Measurements from ENCODE around the gene OLA1. TPM values are rescaled to one million over a fixed set of nuclear protein-coding genes. Genes with fewer than 3 reads are reported as not detected.

Gene OLA1
- total and polyA plus RNA-seq, 2 of the 4 experiments (the other 2 are of a cell fraction) = 54.7 to 71.2 TPM

- no peak overlapping the region for H3K56ac ChIP-seq (ENCODE audit: extremely low read depth, insufficient read depth, low read length)
- no peaks in the 10 kb centered on the region for H3K9me1 ChIP-seq (ENCODE audit: insufficient read depth, low read length)
- H2AFZ ChIP-seq (replicated peaks; ENCODE audit: low read length, poor library complexity) = no peak overlapping the region
- no peak overlapping the region for H2AK5ac ChIP-seq (ENCODE audit: low read depth, low read length)
- no peak overlapping the region for H4K91ac ChIP-seq (ENCODE audit: insufficient read depth, low read depth, low read length)
- no peak overlapping the region for H4K5ac ChIP-seq (ENCODE audit: low read depth, low read length)
- no TSS peak for BruUV-seq (replicated peaks)
- ATAC-seq (ENCODE audit: low read depth) = no peak
- WGBS, 2 experiments (ENCODE audit: extremely low coverage in 2 of 2, insufficient read length in 1 of 2) = no CpG with 5 or more reads among the region's 3 CpGs
- H3K36me3 ChIP-seq (ENCODE audit: control insufficient read depth, insufficient read depth, low read length) = no peaks in the 10 kb centered on the region; the same call in 1 of the 2 replicates
- H3K27ac ChIP-seq (ENCODE audit: insufficient read depth, low read length) = no peak overlapping the region
- intact Hi-C loops (cut with micrococcal nuclease) (no loop called here), in situ Hi-C loops (cut with MboI; ENCODE audit: low sequenced_read_pairs) (no loop called here), dilution Hi-C loops (cut with HindIII; ENCODE audit: low sequenced_read_pairs, unreplicated experiment) (no loop called here)
- H4K8ac ChIP-seq (ENCODE audit: low read depth in 2 of 2, low read length in 2 of 2) = no peak overlapping the region
- no peaks in the 10 kb centered on the region for H3K9me3 ChIP-seq (ENCODE audit: control insufficient read depth, insufficient read depth, low read length)
- H3K9ac ChIP-seq (ENCODE audit: low read depth, low read length) = no peak overlapping the region
- H3K4ac ChIP-seq (ENCODE audit: low read depth, low read length) = no peak overlapping the region
- no peak overlapping the region for H3K23ac ChIP-seq (ENCODE audit: low read depth, low read length)
- TF ChIP-seq USF2 (IDR thresholded peaks at IDR 0.05; ENCODE audit: low read depth, low read length) (no peak), RAD21 (IDR thresholded peaks at IDR 0.05; ENCODE audit: low read length) (no peak), FOS (IDR thresholded peaks at IDR 0.05; ENCODE audit: low read depth, low read length) (no peak), MXI1 (IDR thresholded peaks at IDR 0.05; ENCODE audit: borderline replicate concordance, low read depth, low read length) (no peak), CHD1 (IDR thresholded peaks at IDR 0.05; ENCODE audit: low read depth, low read length) (no peak), MAZ (IDR thresholded peaks at IDR 0.05; ENCODE audit: borderline replicate concordance, low read depth, low read length) (no peak), ELK1 (IDR thresholded peaks at IDR 0.05; ENCODE audit: borderline replicate concordance, low read depth, low read length) (no peak), CEBPB (IDR thresholded peaks at IDR 0.05; ENCODE audit: low read depth, low read length) (no peak), NFE2L2 (IDR thresholded peaks at IDR 0.05; ENCODE audit: low read depth, low read length) (no peak), RCOR1 (IDR thresholded peaks at IDR 0.05; ENCODE audit: insufficient replicate concordance, low read length) (no peak), RFX5 (IDR thresholded peaks at IDR 0.05; ENCODE audit: low read depth, low read length) (no peak), POLR2A (IDR thresholded peaks at IDR 0.05; ENCODE audit: low read depth, low read length) (no peak), BHLHE40 (IDR thresholded peaks at IDR 0.05; ENCODE audit: low read depth, low read length) (no peak), SMC3 (IDR thresholded peaks at IDR 0.05; ENCODE audit: low read depth, low read length) (no peak), CTCF (conservative IDR thresholded peaks at IDR 0.05; ENCODE audit: low read depth, low read length) (no peak), MAFK (IDR thresholded peaks at IDR 0.05; ENCODE audit: low read depth, low read length) (no peak)
- H3K27me3 ChIP-seq (ENCODE audit: control insufficient read depth, insufficient read depth, low read length) = no peaks in the 10 kb centered on the region
- no peak for DNase-seq
- no peak overlapping the region for H3K14ac ChIP-seq (replicated peaks; ENCODE audit: low read depth, low read length)
- no peak overlapping the region for H3K4me2 ChIP-seq (ENCODE audit: low read depth, low read length)
- H3K18ac ChIP-seq (ENCODE audit: low read depth, low read length) = no peak overlapping the region
- H2BK120ac ChIP-seq (ENCODE audit: low read depth, low read length) = no peak overlapping the region
- no peak overlapping the region for H2BK15ac ChIP-seq (ENCODE audit: low read depth, low read length)
- no peak overlapping the region for H2BK20ac ChIP-seq (ENCODE audit: low read depth, low read length)
- ChIA-PET POLR2A (ENCODE audit: unreplicated experiment) (no interaction called here), CTCF (no interaction called here)
- H2AK9ac ChIP-seq (replicated peaks; ENCODE audit: low read depth, low read length, poor library complexity) = no peak overlapping the region
- H3K4me1 ChIP-seq (ENCODE audit: control insufficient read depth, insufficient read depth, low read length) = no peaks in the 10 kb centered on the region
- no peak overlapping the region for H2BK5ac ChIP-seq (ENCODE audit: low read depth, low read length, poor library complexity, severe bottlenecking)
- no peaks in the 10 kb centered on the region; a peak in 1 of 4 replicates for H3K79me1 ChIP-seq (ENCODE audit: low read depth in 1 of 2, low read length in 2 of 2)
- H4K20me1 ChIP-seq (ENCODE audit: insufficient read depth, low read length) = no peaks in the 10 kb centered on the region
- H3K4me3 ChIP-seq (ENCODE audit: insufficient read depth, low read depth, low read length) = no peak overlapping the region
Observed at GRCh38 chr2:174083843-174084458, 164.4 kb downstream of the OLA1 start.

All from IMR-90 (cell line).